Measurements from ENCODE around the gene TNFAIP1.

DNA sequence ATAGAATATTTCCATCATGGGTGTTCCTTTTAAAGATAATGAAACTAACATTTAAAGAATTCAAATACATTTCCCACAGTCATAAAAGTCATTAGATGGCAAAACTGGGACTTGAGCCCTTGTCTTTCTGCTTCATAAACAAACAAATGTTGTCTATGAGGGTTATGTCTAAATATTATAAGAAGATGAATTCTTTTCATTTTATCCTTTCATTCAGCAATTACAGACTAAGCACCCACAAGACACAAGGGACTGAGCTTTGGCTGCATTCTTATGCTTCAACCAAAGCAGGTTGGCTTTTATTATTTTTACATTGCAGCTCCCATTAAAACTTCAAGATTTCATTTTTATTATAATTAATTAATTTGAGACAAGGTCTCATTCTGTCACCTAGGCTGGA is 50.8 kb downstream of the TNFAIP1 start:
- TF ChIP-seq, protein P1, sequence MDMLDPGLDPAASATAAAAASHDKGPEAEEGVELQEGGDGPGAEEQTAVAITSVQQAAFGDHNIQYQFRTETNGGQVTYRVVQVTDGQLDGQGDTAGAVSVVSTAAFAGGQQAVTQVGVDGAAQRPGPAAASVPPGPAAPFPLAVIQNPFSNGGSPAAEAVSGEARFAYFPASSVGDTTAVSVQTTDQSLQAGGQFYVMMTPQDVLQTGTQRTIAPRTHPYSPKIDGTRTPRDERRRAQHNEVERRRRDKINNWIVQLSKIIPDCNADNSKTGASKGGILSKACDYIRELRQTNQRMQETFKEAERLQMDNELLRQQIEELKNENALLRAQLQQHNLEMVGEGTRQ (CRISPR knock-in tag; IDR thresholded peaks at IDR 0.05): no peak
- TF ChIP-seq, protein P2, sequence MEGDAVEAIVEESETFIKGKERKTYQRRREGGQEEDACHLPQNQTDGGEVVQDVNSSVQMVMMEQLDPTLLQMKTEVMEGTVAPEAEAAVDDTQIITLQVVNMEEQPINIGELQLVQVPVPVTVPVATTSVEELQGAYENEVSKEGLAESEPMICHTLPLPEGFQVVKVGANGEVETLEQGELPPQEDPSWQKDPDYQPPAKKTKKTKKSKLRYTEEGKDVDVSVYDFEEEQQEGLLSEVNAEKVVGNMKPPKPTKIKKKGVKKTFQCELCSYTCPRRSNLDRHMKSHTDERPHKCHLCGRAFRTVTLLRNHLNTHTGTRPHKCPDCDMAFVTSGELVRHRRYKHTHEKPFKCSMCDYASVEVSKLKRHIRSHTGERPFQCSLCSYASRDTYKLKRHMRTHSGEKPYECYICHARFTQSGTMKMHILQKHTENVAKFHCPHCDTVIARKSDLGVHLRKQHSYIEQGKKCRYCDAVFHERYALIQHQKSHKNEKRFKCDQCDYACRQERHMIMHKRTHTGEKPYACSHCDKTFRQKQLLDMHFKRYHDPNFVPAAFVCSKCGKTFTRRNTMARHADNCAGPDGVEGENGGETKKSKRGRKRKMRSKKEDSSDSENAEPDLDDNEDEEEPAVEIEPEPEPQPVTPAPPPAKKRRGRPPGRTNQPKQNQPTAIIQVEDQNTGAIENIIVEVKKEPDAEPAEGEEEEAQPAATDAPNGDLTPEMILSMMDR (IDR thresholded peaks at IDR 0.05): no peak
- TF ChIP-seq GRHL2 (CRISPR knock-in tag; IDR thresholded peaks at IDR 0.05; ENCODE audit: insufficient replicate concordance, severe bottlenecking) (no peak), TEAD4 (CRISPR knock-in tag; IDR thresholded peaks at IDR 0.05) (no peak), NFYB (CRISPR knock-in tag; conservative IDR thresholded peaks at IDR 0.05; ENCODE audit: low read depth) (no peak)
- TF ChIP-seq, protein P3, sequence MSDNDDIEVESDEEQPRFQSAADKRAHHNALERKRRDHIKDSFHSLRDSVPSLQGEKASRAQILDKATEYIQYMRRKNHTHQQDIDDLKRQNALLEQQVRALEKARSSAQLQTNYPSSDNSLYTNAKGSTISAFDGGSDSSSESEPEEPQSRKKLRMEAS (CRISPR knock-in tag; IDR thresholded peaks at IDR 0.05): no peak
- TF ChIP-seq, protein P4, sequence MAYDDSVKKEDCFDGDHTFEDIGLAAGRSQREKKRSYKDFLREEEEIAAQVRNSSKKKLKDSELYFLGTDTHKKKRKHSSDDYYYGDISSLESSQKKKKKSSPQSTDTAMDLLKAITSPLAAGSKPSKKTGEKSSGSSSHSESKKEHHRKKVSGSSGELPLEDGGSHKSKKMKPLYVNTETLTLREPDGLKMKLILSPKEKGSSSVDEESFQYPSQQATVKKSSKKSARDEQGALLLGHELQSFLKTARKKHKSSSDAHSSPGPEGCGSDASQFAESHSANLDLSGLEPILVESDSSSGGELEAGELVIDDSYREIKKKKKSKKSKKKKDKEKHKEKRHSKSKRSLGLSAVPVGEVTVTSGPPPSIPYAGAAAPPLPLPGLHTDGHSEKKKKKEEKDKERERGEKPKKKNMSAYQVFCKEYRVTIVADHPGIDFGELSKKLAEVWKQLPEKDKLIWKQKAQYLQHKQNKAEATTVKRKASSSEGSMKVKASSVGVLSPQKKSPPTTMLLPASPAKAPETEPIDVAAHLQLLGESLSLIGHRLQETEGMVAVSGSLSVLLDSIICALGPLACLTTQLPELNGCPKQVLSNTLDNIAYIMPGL (CRISPR knock-in tag; IDR thresholded peaks at IDR 0.05): no peak
- TF ChIP-seq, protein P5, sequence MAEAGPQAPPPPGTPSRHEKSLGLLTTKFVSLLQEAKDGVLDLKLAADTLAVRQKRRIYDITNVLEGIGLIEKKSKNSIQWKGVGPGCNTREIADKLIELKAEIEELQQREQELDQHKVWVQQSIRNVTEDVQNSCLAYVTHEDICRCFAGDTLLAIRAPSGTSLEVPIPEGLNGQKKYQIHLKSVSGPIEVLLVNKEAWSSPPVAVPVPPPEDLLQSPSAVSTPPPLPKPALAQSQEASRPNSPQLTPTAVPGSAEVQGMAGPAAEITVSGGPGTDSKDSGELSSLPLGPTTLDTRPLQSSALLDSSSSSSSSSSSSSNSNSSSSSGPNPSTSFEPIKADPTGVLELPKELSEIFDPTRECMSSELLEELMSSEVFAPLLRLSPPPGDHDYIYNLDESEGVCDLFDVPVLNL (CRISPR knock-in tag; IDR thresholded peaks at IDR 0.05; ENCODE audit: borderline replicate concordance, low read depth): no peak

Data from WTC11 (cell line).